ENCODE measurements around the gene MVB12B.

- TF ChIP-seq, protein P1, sequence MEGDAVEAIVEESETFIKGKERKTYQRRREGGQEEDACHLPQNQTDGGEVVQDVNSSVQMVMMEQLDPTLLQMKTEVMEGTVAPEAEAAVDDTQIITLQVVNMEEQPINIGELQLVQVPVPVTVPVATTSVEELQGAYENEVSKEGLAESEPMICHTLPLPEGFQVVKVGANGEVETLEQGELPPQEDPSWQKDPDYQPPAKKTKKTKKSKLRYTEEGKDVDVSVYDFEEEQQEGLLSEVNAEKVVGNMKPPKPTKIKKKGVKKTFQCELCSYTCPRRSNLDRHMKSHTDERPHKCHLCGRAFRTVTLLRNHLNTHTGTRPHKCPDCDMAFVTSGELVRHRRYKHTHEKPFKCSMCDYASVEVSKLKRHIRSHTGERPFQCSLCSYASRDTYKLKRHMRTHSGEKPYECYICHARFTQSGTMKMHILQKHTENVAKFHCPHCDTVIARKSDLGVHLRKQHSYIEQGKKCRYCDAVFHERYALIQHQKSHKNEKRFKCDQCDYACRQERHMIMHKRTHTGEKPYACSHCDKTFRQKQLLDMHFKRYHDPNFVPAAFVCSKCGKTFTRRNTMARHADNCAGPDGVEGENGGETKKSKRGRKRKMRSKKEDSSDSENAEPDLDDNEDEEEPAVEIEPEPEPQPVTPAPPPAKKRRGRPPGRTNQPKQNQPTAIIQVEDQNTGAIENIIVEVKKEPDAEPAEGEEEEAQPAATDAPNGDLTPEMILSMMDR (IDR thresholded peaks at IDR 0.05): no peak
- TF ChIP-seq POLR2A (IDR thresholded peaks at IDR 0.05): no peak
Measured at GRCh38 chr9:126481862-126482261, 155.2 kb downstream of the MVB12B start.

Measured in Peyer's patch (tissue), 4 donors.